IPS-20b (cell line): Measurements from ENCODE around the gene BEAN1.

Source experiments
- H3K27ac ChIP-seq: one replicate; pipeline ENCODE4 v1.5.1; 2013; ENCODE audit warnings: low read length
- H3K27me3 ChIP-seq: 2 replicates; pipeline ENCODE4 v1.6.1; 2013; ENCODE audit warnings: mild to moderate bottlenecking, low read length, inconsistent platforms; ENCODE audit not compliant: insufficient read depth
- H3K36me3 ChIP-seq: 2 replicates; pipeline ENCODE4 v1.6.1; 2013; ENCODE audit warnings: low read depth, mild to moderate bottlenecking, inconsistent platforms, low read length, moderate library complexity; ENCODE audit not compliant: insufficient read depth
- H3K4me1 ChIP-seq: 2 replicates; pipeline ENCODE4 v1.6.1; 2013; ENCODE audit warnings: mild to moderate bottlenecking, control low read depth, inconsistent platforms, low read length, moderate library complexity; ENCODE audit not compliant: insufficient read depth
- H3K4me3 ChIP-seq: 2 replicates; pipeline ENCODE4 v1.5.1; 2013; ENCODE audit warnings: mild to moderate bottlenecking, low read length, inconsistent platforms
- H3K9ac ChIP-seq: 2 replicates; pipeline ENCODE4 v1.6.1; 2013; ENCODE audit warnings: low read depth, mild to moderate bottlenecking, inconsistent platforms, low read length, moderate library complexity
- H3K9me3 ChIP-seq: 2 replicates; pipeline ENCODE4 v1.6.1; 2013; ENCODE audit warnings: mild to moderate bottlenecking, low read depth, low read length, inconsistent platforms; ENCODE audit not compliant: insufficient read depth

BEAN1 gene

DNA sequence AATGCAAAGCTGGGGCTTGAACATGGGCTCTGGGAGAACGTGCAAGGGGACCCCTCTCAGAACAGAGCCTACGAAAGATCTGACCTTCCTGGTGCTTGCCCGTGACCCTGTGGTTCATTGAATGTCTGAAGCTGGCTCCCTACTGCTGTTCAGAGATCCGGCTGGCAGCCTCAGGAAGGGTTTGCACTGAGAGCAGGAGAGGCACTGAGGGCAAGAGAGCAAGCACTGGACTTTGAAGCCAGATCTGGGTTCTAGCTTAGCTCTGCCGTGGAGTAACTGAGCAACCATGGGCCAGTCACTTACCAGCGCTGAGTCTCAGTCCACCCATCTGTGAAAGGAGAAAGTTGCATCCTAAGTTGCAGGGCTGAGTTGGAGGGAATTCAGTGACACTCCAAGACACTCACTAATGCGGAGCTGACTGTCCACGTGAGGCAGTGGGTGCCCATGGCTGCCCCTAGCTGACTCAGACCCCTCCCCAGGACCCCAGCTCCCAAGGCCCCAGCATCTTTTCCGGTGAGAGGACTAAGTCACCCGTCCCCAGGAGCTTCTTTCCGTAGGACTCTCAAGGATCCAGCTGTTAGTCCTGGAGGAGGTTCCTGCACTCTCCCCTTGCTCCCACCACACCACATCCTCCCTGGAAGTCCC is 41.3 kb downstream of the BEAN1 start:
- H3K9me3 ChIP-seq: no peaks in the 10 kb centered on the region
- no peaks in the 10 kb centered on the region for H3K4me1 ChIP-seq
- no peaks in the 10 kb centered on the region; the same call in 1 of the 2 replicates for H3K27me3 ChIP-seq
- H3K27ac ChIP-seq: no peak overlapping the region
- H3K9ac ChIP-seq: no peak overlapping the region
- no peak overlapping the region for H3K4me3 ChIP-seq
- no peaks in the 10 kb centered on the region for H3K36me3 ChIP-seq

DNA sequence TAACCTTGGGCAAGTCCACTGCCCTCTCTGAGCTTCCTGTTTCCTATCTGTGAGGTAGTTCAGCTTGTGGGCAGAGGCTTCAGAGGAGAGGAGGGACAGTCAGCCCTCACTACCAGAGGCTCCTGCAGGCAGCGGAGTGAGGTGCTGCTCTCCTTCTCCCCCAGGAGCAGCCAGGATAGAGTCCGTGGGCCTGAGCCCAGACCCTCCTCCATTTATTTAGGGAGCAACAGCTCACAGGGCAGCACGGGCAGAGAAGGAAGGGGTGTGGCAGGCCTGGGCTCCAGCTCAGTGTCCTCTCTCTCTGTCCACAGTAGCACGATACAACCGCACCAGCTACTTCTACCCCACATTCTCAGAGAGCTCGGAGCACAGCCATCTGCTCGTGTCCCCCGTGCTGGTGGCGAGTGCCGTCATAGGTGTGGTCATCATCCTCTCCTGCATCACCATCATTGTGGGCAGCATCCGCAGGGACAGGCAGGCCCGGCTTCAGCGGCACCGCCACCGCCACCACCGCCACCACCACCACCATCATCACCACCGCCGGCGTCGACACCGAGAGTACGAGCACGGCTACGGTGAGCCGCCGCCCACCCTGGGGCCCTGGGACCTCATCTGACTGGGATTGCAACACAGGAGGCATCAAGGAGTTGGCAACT is 42.3 kb downstream of the BEAN1 start:
- no peak overlapping the region for H3K27ac ChIP-seq
- no peaks in the 10 kb centered on the region for H3K27me3 ChIP-seq
- no peaks in the 10 kb centered on the region for H3K36me3 ChIP-seq
- H3K4me3 ChIP-seq: no peak overlapping the region
- H3K9me3 ChIP-seq: no peaks in the 10 kb centered on the region
- no peak overlapping the region for H3K9ac ChIP-seq
- H3K4me1 ChIP-seq: no peaks in the 10 kb centered on the region

DNA sequence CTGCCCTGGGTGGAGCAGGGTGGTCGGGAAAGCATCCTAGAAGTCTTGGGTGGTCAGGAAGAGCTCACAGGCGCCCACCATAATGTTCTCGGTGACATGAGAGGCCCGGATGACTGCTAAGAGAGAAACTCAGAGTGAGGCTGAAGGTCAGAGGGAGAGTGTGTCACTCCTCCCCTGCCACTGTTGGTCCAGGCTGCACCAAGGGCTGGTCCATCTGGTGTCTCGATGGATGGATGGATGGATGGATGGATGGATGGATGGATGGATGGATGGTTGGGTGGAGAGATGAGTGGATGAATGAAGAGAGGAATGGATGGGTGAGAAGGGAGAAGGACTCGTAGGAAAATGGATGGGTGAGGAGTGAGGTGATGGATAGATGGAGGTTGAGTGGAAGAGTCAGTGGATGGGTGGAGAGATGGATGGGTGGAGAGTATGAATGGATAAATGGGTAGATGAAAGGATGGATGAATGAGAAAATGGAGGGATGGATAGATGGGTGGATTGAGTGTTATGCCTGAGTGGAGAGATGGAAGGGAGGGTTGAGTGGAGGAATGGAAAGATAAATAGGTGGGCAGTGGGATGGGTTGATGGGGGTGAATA is 43.0 kb downstream of the BEAN1 start:
- Histone ChIP-seq H3K36me3 (no peaks in the 10 kb centered on the region), H3K4me1 (no peaks in the 10 kb centered on the region), H3K9ac (no peak overlapping the region), H3K27ac (no peak overlapping the region), H3K27me3 (no peaks in the 10 kb centered on the region), H3K9me3 (no peaks in the 10 kb centered on the region), H3K4me3 (no peak overlapping the region)

DNA sequence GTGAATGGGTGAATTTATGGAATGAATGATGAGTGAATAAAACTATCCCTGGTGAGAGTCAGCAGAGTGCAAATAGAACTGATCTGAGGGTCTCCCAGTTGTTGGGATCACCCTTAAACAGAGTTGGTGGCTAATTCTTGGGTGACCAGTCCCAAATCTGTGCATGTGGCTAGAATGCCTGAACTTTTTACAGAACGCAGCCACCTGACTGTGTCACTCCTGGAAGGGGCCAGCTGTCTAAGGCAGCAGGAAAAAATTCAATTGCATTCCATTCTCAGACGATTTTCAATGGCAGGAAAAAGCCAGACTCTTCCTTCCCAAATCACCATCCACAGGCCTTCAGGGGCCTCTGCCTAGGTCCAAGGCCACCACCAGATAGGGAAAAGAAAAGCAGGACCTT is 43.5 kb downstream of the BEAN1 start:
- H3K27me3 ChIP-seq: no peaks in the 10 kb centered on the region
- no peak overlapping the region for H3K27ac ChIP-seq
- H3K9ac ChIP-seq: no peak overlapping the region; the same call in 1 of the 2 replicates
- H3K4me1 ChIP-seq: no peaks in the 10 kb centered on the region
- no peaks in the 10 kb centered on the region for H3K9me3 ChIP-seq
- no peak overlapping the region for H3K4me3 ChIP-seq
- H3K36me3 ChIP-seq: no peaks in the 10 kb centered on the region

DNA sequence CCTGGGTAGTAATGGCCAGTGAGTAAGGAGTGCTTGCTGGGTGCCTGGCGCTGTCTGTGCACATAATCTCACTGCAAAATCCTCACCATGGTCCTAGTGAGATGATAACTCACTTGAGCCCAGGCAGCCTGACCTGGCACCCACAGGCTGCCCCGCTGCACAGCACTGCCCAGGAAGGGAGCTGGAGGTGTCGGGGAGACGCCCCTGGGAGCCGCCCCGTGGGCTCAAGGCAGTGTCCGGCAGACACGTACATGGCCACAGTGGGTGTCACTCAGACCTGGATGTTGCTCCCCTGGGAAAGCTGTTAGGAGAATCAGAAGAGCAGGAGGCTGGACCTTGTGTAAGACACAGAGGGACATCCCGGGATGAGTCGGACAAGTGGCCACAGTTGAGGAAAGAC is 44.2 kb downstream of the BEAN1 start:
- Histone ChIP-seq H3K4me1 (no peaks in the 10 kb centered on the region), H3K36me3 (no peaks in the 10 kb centered on the region), H3K27me3 (no peaks in the 10 kb centered on the region), H3K4me3 (no peak overlapping the region), H3K27ac (no peak overlapping the region), H3K9ac (no peak overlapping the region), H3K9me3 (no peaks in the 10 kb centered on the region)

DNA sequence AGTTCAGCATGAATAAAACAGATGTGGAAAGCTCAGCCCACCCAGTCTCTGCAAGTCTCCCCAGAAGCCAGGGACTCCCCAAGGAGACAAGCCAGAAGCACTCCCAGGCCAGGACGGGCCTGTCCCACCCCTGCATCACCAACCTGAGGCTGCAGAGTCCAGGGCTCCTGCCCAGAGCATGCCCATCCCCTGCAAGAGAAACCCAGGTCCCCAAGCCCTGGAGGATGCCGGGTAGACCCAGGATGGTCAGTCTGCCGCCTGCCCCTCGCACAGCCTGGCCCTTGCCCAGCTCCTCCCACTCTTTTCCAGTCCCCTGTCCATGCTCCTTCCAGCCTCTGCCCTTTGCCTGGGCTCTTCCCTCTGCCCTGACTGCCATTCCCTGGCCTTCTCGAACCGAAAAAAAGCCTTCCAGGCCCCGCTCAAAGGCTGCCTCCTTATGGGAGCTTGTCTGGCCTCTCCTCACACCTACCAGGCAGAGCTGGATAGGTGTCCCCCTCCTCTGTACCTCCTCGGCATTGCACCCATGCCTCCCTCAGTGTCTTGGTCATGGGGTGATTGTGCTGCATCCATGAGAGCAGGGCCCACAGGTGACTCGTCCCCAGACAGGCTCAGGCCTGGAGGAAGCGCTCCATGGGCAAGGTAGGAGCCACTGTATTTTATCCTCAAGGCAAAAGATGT is 44.8 kb downstream of the BEAN1 start:
- no peak overlapping the region for H3K27ac ChIP-seq

DNA sequence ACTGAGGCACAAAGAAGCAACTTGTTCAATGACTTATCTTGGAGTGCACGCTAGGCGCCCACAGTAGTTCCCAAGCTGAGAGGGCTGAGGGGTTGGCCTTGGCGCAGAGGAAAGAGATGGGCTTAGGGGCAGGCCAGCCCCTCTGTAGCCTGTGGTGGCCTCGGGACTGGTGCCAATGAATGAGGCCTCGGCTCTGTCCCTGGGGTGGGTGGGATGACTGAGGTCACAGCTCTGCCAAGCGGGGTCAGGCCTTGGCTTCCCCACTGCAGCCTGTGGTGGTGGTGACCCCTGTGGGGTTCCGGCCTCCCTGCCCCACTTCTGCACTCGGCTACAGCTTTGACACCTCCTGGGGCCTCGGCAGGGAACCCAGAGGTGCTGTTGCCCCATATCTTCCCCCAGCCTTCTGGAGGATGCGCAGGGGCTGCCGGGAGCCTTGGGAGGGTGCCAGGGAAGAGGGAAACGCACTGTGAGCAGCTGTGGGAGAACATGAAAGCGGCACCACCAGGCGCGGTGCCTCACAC is 46.0 kb downstream of the BEAN1 start:
- no peaks in the 10 kb centered on the region for H3K4me1 ChIP-seq
- no peak overlapping the region for H3K4me3 ChIP-seq
- no peaks in the 10 kb centered on the region for H3K27me3 ChIP-seq
- no peaks in the 10 kb centered on the region for H3K36me3 ChIP-seq
- H3K27ac ChIP-seq: no peak overlapping the region
- no peak overlapping the region for H3K9ac ChIP-seq
- H3K9me3 ChIP-seq: no peaks in the 10 kb centered on the region

More for the DNA sequence above, 44.8 kb downstream of the BEAN1 start:
- H3K9me3 ChIP-seq: no peaks in the 10 kb centered on the region
- H3K4me3 ChIP-seq: no peak overlapping the region
- H3K9ac ChIP-seq: no peak overlapping the region
- H3K27me3 ChIP-seq: no peaks in the 10 kb centered on the region
- no peaks in the 10 kb centered on the region for H3K36me3 ChIP-seq
- H3K4me1 ChIP-seq: no peaks in the 10 kb centered on the region

DNA sequence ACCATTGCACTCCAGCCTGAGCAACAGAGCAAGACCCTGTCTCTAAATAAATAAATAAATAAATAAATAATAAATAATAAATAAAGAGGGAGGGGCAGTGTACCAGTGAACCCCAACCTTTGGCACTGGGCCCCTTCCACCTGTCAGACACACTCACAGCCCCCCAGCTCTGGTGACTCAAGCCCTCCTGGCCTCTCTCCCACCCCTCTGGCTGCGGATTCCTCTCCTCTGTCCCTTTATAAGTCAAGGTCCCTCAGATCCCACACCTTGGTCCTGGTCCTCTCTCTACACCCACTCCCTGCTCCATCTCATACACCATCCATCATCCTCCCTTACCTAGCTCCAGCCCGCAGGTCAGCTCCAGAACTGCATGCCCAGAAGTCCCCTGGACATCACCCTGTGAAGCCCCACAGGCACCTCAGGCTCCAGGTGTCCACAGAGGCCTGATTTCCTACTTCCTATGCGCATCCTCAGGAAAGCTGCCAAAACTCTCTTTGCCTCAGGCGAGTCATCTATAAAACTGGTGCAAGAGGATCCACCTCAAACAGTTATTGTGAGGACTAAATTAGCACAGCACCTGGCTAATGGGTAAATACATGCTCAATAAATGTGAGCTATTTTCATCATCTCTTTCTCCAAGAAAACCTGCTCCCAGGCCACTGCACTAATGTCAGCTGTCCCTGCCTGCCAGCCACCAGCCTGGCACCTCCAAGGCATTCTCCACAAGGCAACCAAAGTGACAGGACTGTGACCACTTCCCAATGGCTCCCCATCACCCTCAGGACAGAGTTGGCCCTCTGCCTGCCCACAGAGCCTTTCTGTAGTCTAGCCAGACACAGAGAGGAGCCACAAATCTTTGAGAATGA is 46.8 kb downstream of the BEAN1 start:
- Histone ChIP-seq H3K4me3 (no peak overlapping the region), H3K9ac (no peak overlapping the region), H3K36me3 (no peaks in the 10 kb centered on the region), H3K4me1 (no peaks in the 10 kb centered on the region), H3K9me3 (no peaks in the 10 kb centered on the region), H3K27me3 (no peaks in the 10 kb centered on the region), H3K27ac (no peak overlapping the region)

DNA sequence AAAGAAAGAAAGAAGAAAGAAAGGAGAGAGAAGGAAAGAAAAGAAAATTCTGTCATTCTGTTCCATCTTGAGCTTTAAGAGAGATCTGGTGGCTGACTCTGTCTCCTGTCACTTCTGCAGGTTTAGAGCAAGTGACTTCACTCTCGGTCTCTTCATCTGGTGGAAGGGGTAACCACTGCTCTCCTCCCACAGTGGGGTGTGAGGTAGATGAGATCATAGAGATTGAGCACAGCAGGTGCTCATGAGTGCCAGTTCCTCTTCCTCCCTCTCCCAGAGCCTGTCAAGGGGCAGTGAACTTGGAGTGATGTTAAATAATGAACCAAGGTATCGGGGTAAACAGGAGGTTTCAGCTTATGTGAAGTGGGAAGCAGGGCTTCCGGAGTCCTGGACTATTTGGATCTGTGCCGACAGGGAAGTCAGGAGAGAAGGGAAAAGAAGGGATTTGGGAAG is 47.7 kb downstream of the BEAN1 start:
- no peaks in the 10 kb centered on the region for H3K4me1 ChIP-seq
- H3K36me3 ChIP-seq: no peaks in the 10 kb centered on the region
- H3K4me3 ChIP-seq: no peak overlapping the region
- no peak overlapping the region for H3K27ac ChIP-seq
- no peaks in the 10 kb centered on the region for H3K9me3 ChIP-seq
- no peaks in the 10 kb centered on the region for H3K27me3 ChIP-seq
- H3K9ac ChIP-seq: no peak overlapping the region

DNA sequence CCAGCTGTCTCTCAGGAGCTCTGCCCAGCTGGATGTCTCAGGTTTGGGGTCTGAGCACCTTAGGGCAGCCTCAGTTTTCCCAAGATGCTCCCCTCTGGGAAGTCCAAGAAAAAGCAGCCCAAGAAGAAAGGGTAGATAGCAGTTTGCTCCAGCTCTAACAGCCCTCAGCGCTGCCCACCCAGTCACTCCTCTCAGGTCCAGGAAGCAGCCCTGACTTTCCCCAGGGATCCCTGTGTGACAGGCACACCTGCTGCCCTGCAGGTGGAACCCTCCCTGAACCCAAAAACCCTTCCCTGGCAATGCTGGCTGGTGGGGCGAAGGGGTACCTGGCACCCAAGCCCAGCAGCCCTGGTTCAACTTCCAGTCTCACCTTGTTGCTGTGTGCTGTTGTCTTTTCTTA is 48.1 kb downstream of the BEAN1 start:
- no peak overlapping the region for H3K27ac ChIP-seq
- H3K9ac ChIP-seq: no peak overlapping the region

More for the DNA sequence above, 48.1 kb downstream of the BEAN1 start:
- H3K27me3 ChIP-seq: no peaks in the 10 kb centered on the region
- no peaks in the 10 kb centered on the region for H3K36me3 ChIP-seq
- no peaks in the 10 kb centered on the region for H3K9me3 ChIP-seq
- no peak overlapping the region for H3K4me3 ChIP-seq
- H3K4me1 ChIP-seq: no peaks in the 10 kb centered on the region
